ENCODE measurements around the gene TADA2A.
A peak's percentile ranks its signal among the peaks of the same experiment; 100 is the strongest.

TADA2A gene

DNA sequence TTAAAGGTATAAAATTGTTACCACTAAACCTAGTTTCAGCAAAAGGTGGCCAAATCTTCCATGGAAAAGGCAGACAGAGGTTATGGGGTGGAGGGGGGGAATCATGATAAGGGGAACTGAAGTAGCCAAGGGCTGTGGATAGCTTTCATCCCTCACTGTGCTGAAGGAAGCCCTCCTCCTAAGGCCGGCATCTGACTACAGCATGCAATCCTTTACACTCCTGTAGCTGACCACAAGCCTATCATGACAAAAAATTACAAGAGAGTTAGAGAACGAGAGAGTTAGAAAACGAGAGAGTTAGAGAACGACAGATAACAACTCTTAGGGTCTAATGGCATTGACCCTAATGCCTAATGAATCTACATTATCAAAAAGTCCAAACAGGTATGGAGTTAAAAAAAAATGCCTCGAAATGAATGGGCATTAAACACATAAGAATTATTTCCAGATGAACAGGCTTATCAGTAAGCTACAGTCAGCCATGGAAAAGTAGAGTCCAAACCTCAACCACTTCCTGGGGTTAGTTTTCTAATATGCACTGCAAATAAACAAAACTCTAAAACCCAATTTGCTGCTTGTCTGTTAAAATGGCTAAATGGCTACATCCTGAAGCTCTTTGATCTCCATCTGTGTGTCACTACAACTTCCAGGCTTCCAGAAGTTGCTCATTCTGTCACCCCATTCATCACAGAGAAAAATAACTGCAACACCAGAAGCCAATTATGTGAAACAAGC, 112.7 kb downstream of the TADA2A start:
- Histone ChIP-seq H3K18ac (ENCODE audit: low read depth in 1 of 2, low read length in 2 of 2) (peak overlapping the region in 1 of 2 experiments; percentile 2), H3K4me1 (ENCODE audit: control insufficient read depth, insufficient read depth, low read depth, low read length) (peaks cover 6% of the 10 kb centered on the region), H3K4me2 (ENCODE audit: low read length, poor library complexity, severe bottlenecking) (no peak overlapping the region), H4K8ac (ENCODE audit: low read length) (no peak overlapping the region), H3K9me3 (ENCODE audit: control insufficient read depth, low read length) (no peaks in the 10 kb centered on the region), H3K23ac (ENCODE audit: low read length in 2 of 2) (no peak overlapping the region), H3K4me3 (ENCODE audit: insufficient read depth in 1 of 2, low read depth in 1 of 2, low read length in 2 of 2) (no peak overlapping the region), H3K27ac (ENCODE audit: low read length, poor library complexity, severe bottlenecking) (no peak overlapping the region), H3K9ac (ENCODE audit: low read length) (no peak overlapping the region), H3K36me3 (ENCODE audit: control insufficient read depth in 1 of 2, insufficient read depth in 2 of 2, low read depth in 1 of 2, low read length in 2 of 2) (peaks cover 51 to 81% of the 10 kb centered on the region in 2 experiments), H2AK5ac (ENCODE audit: low read length, severe bottlenecking) (no peak overlapping the region), H2BK120ac (ENCODE audit: low read depth, low read length) (no peak overlapping the region), H3K79me1 (replicated peaks; ENCODE audit: low read length, poor library complexity, severe bottlenecking) (peaks cover 33% of the 10 kb centered on the region), H3K27me3 (ENCODE audit: control insufficient read depth in 1 of 2, insufficient read depth in 1 of 2, low read length in 2 of 2) (no peaks in the 10 kb centered on the region), H3K14ac (ENCODE audit: low read length in 2 of 2) (no peak overlapping the region), H4K91ac (ENCODE audit: low read length) (no peak overlapping the region), H2BK12ac (ENCODE audit: low read length in 2 of 2) (no peak overlapping the region), H3K4ac (ENCODE audit: low read depth in 1 of 2, low read length in 2 of 2) (no peak overlapping the region), H2BK5ac (ENCODE audit: low read depth, low read length, poor library complexity, severe bottlenecking) (no peak overlapping the region), H2AFZ (ENCODE audit: low read depth, low read length) (no peak overlapping the region), H2BK15ac (ENCODE audit: low read depth, poor library complexity, severe bottlenecking) (no peak overlapping the region)
- peak; percentile 21 for DNase-seq
- WGBS: 100% methylated on average over 1 of the region's 5 CpGs

DNA sequence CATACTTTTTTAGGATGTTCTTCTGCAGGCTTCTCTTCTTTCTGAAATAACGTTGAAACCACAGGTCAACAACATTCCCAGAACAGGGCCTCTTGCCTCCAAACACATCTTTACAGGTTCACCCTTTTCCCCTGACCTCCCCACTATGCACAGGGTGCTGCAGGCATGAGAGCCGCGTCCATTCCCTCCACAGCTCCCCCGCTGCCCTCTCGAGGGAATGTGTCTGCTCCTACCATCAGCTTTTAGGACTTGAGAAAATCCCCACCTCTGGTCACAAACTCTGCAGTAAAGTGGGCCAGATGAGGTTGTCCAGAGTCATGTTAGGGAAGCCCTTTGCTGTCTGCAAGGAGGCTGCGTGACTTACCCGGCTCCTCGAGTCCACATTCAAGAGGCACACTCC, 113.5 kb downstream of the TADA2A start:
- Histone ChIP-seq H3K27ac (ENCODE audit: low read length, poor library complexity, severe bottlenecking) (no peak overlapping the region), H3K4me3 (ENCODE audit: insufficient read depth in 1 of 2, low read depth in 1 of 2, low read length in 2 of 2) (no peak overlapping the region), H2AK5ac (ENCODE audit: low read length, severe bottlenecking) (no peak overlapping the region), H2BK15ac (ENCODE audit: low read depth, poor library complexity, severe bottlenecking) (no peak overlapping the region), H3K4me1 (ENCODE audit: control insufficient read depth, insufficient read depth, low read depth, low read length) (peaks cover 6% of the 10 kb centered on the region), H2BK5ac (ENCODE audit: low read depth, low read length, poor library complexity, severe bottlenecking) (no peak overlapping the region), H3K14ac (ENCODE audit: low read length in 2 of 2) (no peak overlapping the region), H3K4ac (ENCODE audit: low read depth in 1 of 2, low read length in 2 of 2) (no peak overlapping the region), H3K18ac (ENCODE audit: low read depth in 1 of 2, low read length in 2 of 2) (no peak overlapping the region), H3K4me2 (ENCODE audit: low read length, poor library complexity, severe bottlenecking) (no peak overlapping the region), H3K79me1 (replicated peaks; ENCODE audit: low read length, poor library complexity, severe bottlenecking) (peaks cover 33% of the 10 kb centered on the region), H2BK120ac (ENCODE audit: low read depth, low read length) (no peak overlapping the region), H3K23ac (ENCODE audit: low read length in 2 of 2) (no peak overlapping the region), H4K91ac (ENCODE audit: low read length) (no peak overlapping the region), H3K9me3 (ENCODE audit: control insufficient read depth, low read length) (no peaks in the 10 kb centered on the region), H3K27me3 (ENCODE audit: control insufficient read depth in 1 of 2, insufficient read depth in 1 of 2, low read length in 2 of 2) (no peaks in the 10 kb centered on the region), H2BK12ac (ENCODE audit: low read length in 2 of 2) (no peak overlapping the region), H2AFZ (ENCODE audit: low read depth, low read length) (no peak overlapping the region), H4K8ac (ENCODE audit: low read length) (no peak overlapping the region), H3K36me3 (ENCODE audit: control insufficient read depth in 1 of 2, insufficient read depth in 2 of 2, low read depth in 1 of 2, low read length in 2 of 2) (peaks cover 51 to 80% of the 10 kb centered on the region in 2 experiments), H3K9ac (ENCODE audit: low read length) (no peak overlapping the region)
- 97% methylated on average over 5 of the region's 8 CpGs for WGBS
- no peak for DNase-seq

DNA sequence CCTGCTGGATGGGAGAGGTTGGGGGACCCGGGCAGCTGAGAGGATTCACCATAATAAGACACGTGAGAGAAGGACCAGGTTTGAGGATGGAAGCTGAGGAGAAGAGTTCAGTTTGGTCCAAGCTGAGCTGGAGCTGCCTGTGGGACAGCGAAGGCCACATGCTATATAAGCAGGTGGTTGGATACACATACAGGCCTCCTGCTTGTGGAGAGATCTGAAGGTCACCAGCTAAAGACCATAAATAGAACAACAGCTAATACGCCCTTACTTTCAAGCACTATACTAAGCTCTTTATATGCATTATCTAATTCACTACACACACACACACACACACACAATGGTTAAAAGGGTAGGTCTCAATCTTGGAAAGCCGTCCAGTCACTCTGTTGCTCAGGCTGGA, 115.1 kb downstream of the TADA2A start:
- H3K4me1 ChIP-seq (ENCODE audit: control insufficient read depth, insufficient read depth, low read depth, low read length): peaks cover 3% of the 10 kb centered on the region
- H3K4me3 ChIP-seq (ENCODE audit: insufficient read depth in 1 of 2, low read depth in 1 of 2, low read length in 2 of 2): no peak overlapping the region
- DNase-seq: no peak
- no peak overlapping the region for H4K8ac ChIP-seq (ENCODE audit: low read length)
- no peak overlapping the region for H3K4ac ChIP-seq (ENCODE audit: low read depth in 1 of 2, low read length in 2 of 2)
- H3K9ac ChIP-seq (ENCODE audit: low read length): no peak overlapping the region
- H2BK5ac ChIP-seq (ENCODE audit: low read depth, low read length, poor library complexity, severe bottlenecking): no peak overlapping the region
- no peak overlapping the region for H2AFZ ChIP-seq (ENCODE audit: low read depth, low read length)
- H2AK5ac ChIP-seq (ENCODE audit: low read length, severe bottlenecking): no peak overlapping the region
- H2BK12ac ChIP-seq (ENCODE audit: low read length in 2 of 2): no peak overlapping the region
- H3K27me3 ChIP-seq (ENCODE audit: control insufficient read depth in 1 of 2, insufficient read depth in 1 of 2, low read length in 2 of 2): no peaks in the 10 kb centered on the region
- H3K14ac ChIP-seq (ENCODE audit: low read length in 2 of 2): no peak overlapping the region
- no peaks in the 10 kb centered on the region for H3K9me3 ChIP-seq (ENCODE audit: control insufficient read depth, low read length)
- no peak overlapping the region for H2BK15ac ChIP-seq (ENCODE audit: low read depth, poor library complexity, severe bottlenecking)
- H2BK120ac ChIP-seq (ENCODE audit: low read depth, low read length): no peak overlapping the region
- H3K27ac ChIP-seq (ENCODE audit: low read length, poor library complexity, severe bottlenecking): no peak overlapping the region
- H3K23ac ChIP-seq (ENCODE audit: low read length in 2 of 2): no peak overlapping the region
- H3K18ac ChIP-seq (ENCODE audit: low read depth in 1 of 2, low read length in 2 of 2): no peak overlapping the region
- WGBS: 97% methylated on average over 5 of the region's 5 CpGs
- peaks cover 52 to 77% of the 10 kb centered on the region in 2 experiments for H3K36me3 ChIP-seq (ENCODE audit: control insufficient read depth in 1 of 2, insufficient read depth in 2 of 2, low read depth in 1 of 2, low read length in 2 of 2)
- H4K91ac ChIP-seq (ENCODE audit: low read length): no peak overlapping the region
- peaks cover 34% of the 10 kb centered on the region for H3K79me1 ChIP-seq (replicated peaks; ENCODE audit: low read length, poor library complexity, severe bottlenecking)
- H3K4me2 ChIP-seq (ENCODE audit: low read length, poor library complexity, severe bottlenecking): no peak overlapping the region

DNA sequence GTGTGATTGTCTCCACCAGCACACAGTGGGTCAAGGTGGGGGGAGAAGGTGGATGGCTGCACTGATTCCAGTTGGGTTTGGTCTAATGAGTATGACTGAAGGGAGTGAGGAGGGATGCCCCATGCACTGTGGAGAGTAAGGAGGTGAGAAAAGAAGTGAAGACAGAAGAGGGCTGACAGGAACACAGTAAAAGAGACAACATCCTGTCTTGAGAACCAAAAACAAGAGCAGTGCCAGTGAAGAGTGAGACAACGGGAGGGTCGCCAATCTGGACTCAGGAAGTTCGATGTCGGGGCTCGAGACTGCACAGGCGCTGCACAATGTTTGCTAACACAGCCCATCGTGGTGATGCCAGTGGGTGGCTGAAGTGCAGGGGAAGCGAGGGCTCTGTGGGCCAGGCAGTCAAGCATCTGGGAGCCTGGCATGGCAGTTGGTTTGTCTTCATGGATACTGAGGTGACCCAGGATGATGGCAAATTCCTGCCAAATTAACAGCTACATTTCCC, 117.1 kb downstream of the TADA2A start:
- H3K14ac ChIP-seq (ENCODE audit: low read length in 2 of 2): no peak overlapping the region
- H3K9ac ChIP-seq (ENCODE audit: low read length): no peak overlapping the region
- no peak overlapping the region for H3K4me3 ChIP-seq (ENCODE audit: insufficient read depth in 1 of 2, low read depth in 1 of 2, low read length in 2 of 2)

More for the DNA sequence above, 117.1 kb downstream of the TADA2A start:
- Histone ChIP-seq H3K4me1 (ENCODE audit: control insufficient read depth, insufficient read depth, low read depth, low read length) (no peaks in the 10 kb centered on the region), H3K4ac (ENCODE audit: low read depth in 1 of 2, low read length in 2 of 2) (no peak overlapping the region), H2BK5ac (ENCODE audit: low read depth, low read length, poor library complexity, severe bottlenecking) (no peak overlapping the region), H2AFZ (ENCODE audit: low read depth, low read length) (no peak overlapping the region), H3K18ac (ENCODE audit: low read depth in 1 of 2, low read length in 2 of 2) (no peak overlapping the region), H4K8ac (ENCODE audit: low read length) (peak overlapping the region; percentile 4), H3K27ac (ENCODE audit: low read length, poor library complexity, severe bottlenecking) (no peak overlapping the region), H3K27me3 (ENCODE audit: control insufficient read depth in 1 of 2, insufficient read depth in 1 of 2, low read length in 2 of 2) (no peaks in the 10 kb centered on the region), H2AK5ac (ENCODE audit: low read length, severe bottlenecking) (no peak overlapping the region), H3K79me1 (replicated peaks; ENCODE audit: low read length, poor library complexity, severe bottlenecking) (peaks cover 26% of the 10 kb centered on the region), H2BK12ac (ENCODE audit: low read length in 2 of 2) (no peak overlapping the region), H3K36me3 (ENCODE audit: control insufficient read depth in 1 of 2, insufficient read depth in 2 of 2, low read depth in 1 of 2, low read length in 2 of 2) (peaks cover 39 to 75% of the 10 kb centered on the region in 2 experiments), H2BK120ac (ENCODE audit: low read depth, low read length) (no peak overlapping the region), H3K4me2 (ENCODE audit: low read length, poor library complexity, severe bottlenecking) (no peak overlapping the region), H4K91ac (ENCODE audit: low read length) (no peak overlapping the region), H2BK15ac (ENCODE audit: low read depth, poor library complexity, severe bottlenecking) (no peak overlapping the region), H3K23ac (ENCODE audit: low read length in 2 of 2) (no peak overlapping the region), H3K9me3 (ENCODE audit: control insufficient read depth, low read length) (no peaks in the 10 kb centered on the region)
- 99% methylated on average over 8 of the region's 8 CpGs for WGBS
- DNase-seq: no peak

Measured in mesenchymal stem cell (in vitro differentiated cells and primary cell).